Common myeloid progenitor, CD34-positive (primary cell): ENCODE data around the gene PDE4D.

ENCODE experiments used
- CTCF ChIA-PET: fragments of 350-600 bp; sonication (Branson Sonifier 250); formaldehyde crosslinking; loops from one replicate; lab custom pipeline; 2021; ENCODE audit warnings: antibody characterized with exemption; lab: Charles Lee
- POLR2A ChIA-PET: fragments of 350-600 bp; sonication (Branson Sonifier 250); formaldehyde crosslinking; loops from one replicate; lab custom pipeline; 2021; ENCODE audit warnings: antibody characterized with exemption; lab: Charles Lee
- DNase-seq, 3 donors: peaks; one replicate each; pipeline versions ENCODE4 v3.0.0 to v3.0.0-alpha.2; 2013
- H3K27ac ChIP-seq, 2 experiments: 1 replicate in 1 of 2; 2 replicates in 1 of 2; pipeline ENCODE4 v1.7.0; 2013; ENCODE audit warnings: inconsistent platforms in 2 of 2, low read length in 2 of 2, mild to moderate bottlenecking in 2 of 2, low read depth in 1 of 2, moderate library complexity in 1 of 2; ENCODE audit not compliant: severe bottlenecking in 2 of 2, insufficient read depth in 1 of 2, poor library complexity in 1 of 2
- H3K27me3 ChIP-seq, 5 experiments: replicated peaks in 2 of 5; 1 replicate in 3 of 5; 2 replicates in 2 of 5; pipeline versions ENCODE4 v1.6.1 to v1.7.0; 2013; ENCODE audit warnings: low read length in 4 of 5, mild to moderate bottlenecking in 2 of 5, moderate library complexity in 2 of 5, inconsistent platforms in 1 of 5; ENCODE audit not compliant: insufficient read depth in 5 of 5, control insufficient read depth in 4 of 5
- H3K36me3 ChIP-seq, 4 experiments: 1 replicate in 2 of 4; 2 replicates in 2 of 4; pipeline versions ENCODE4 v1.6.1 to v1.7.0; 2013; ENCODE audit warnings: low read length in 3 of 4, control low read depth in 1 of 4, mild to moderate bottlenecking in 1 of 4; ENCODE audit not compliant: control insufficient read depth in 4 of 4, insufficient read depth in 4 of 4
- H3K4me1 ChIP-seq, 4 experiments: 1 replicate in 3 of 4; 2 replicates in 1 of 4; pipeline versions ENCODE4 v1.6.1 to v1.7.1; 2013; ENCODE audit warnings: low read length in 3 of 4, mild to moderate bottlenecking in 3 of 4, control low read depth in 1 of 4, inconsistent platforms in 1 of 4, moderate library complexity in 1 of 4; ENCODE audit not compliant: control insufficient read depth in 4 of 4, insufficient read depth in 4 of 4; ENCODE audit errors: control extremely low read depth in 1 of 4
- H3K4me3 ChIP-seq, 7 experiments: 1 replicate in 4 of 7; 2 replicates in 3 of 7; pipeline versions ENCODE4 v1.5.1 to v1.7.0; 2013; ENCODE audit warnings: mild to moderate bottlenecking in 7 of 7, low read length in 6 of 7, moderate library complexity in 6 of 7, inconsistent platforms in 2 of 7, low read depth in 2 of 7, control low read depth in 1 of 7; ENCODE audit not compliant: insufficient read depth in 4 of 7, control insufficient read depth in 1 of 7; ENCODE audit errors: extremely low read depth in 1 of 7
- H3K9me3 ChIP-seq, 5 experiments: 1 replicate in 4 of 5; 2 replicates in 1 of 5; pipeline versions ENCODE4 v1.6.1 to v1.7.1; 2013; ENCODE audit warnings: low read length in 4 of 5, mild to moderate bottlenecking in 2 of 5, inconsistent platforms in 1 of 5, low read depth in 1 of 5, moderate library complexity in 1 of 5; ENCODE audit not compliant: control insufficient read depth in 4 of 5, insufficient read depth in 2 of 5; ENCODE audit errors: control extremely low read depth in 1 of 5
- WGBS: methylation state at CpG from one replicate; pipeline ENCODE4 v1.1.5; 2013; ENCODE audit not compliant: insufficient coverage; 5-methylcytosine and 5-hydroxymethylcytosine counted together

PDE4D gene

GRCh38 chr5:59693492-59694309 is 199.8 kb downstream of the PDE4D start:
- ChIA-PET CTCF (no interaction called here), POLR2A (no interaction called here)
- Histone ChIP-seq H3K27me3 (no peaks in the 10 kb centered on the region), H3K27ac (no peak overlapping the region), H3K4me3 (no peak overlapping the region), H3K4me1 (no peaks in the 10 kb centered on the region), H3K36me3 (no peaks in the 10 kb centered on the region), H3K9me3 (no peaks in the 10 kb centered on the region)
- no peak for DNase-seq
- WGBS: 100% methylated on average over 3 of the region's 6 CpGs

DNA sequence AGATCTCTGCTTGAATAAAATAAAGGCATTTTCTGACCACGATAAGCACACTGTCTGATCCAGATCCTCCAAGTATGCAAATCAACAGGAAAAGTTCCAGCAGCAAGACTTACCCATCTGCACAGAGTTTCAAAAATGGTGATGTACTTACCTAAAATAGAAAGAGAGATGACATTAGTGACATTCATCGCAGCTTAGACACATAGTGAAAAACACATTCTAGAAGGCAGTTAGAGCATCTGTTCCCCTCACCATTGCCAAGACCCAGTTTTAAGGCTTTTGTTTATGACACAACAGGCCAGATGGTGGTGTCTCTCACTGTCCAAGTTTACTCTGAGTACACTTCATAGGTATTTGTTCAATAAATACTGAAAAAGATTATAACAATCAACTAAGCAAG is 207.7 kb downstream of the PDE4D start:
- POLR2A ChIA-PET: interaction anchor here (0.6 kb wide), 1 partner anchor 157 kb away, joined by 3 read pairs; no protein-coding TSS in a partner anchor
- Histone ChIP-seq H3K27ac (no peak overlapping the region), H3K9me3 (no peaks in the 10 kb centered on the region), H3K4me1 (no peaks in the 10 kb centered on the region), H3K4me3 (no peak overlapping the region), H3K36me3 (no peaks in the 10 kb centered on the region), H3K27me3 (no peaks in the 10 kb centered on the region)
- WGBS: no CpG with 5 or more reads among the region's 2 CpGs
- CTCF ChIA-PET: interaction anchor here (1.2 to 1.3 kb wide), 2 partner anchors 12 to 14 kb away, joined by 3 to 4 read pairs; no protein-coding TSS in a partner anchor
- DNase-seq: no peak

- no peak overlapping the region for H3K27ac ChIP-seq
- no CpG with 5 or more reads among the region's 1 CpG for WGBS
- no peak for DNase-seq
- POLR2A ChIA-PET: interaction anchor here (0.6 kb wide), 1 partner anchor 157 kb away, joined by 3 read pairs; no protein-coding TSS in a partner anchor
- H3K9me3 ChIP-seq: no peaks in the 10 kb centered on the region
- CTCF ChIA-PET: interaction anchor here (1.2 to 1.3 kb wide), 2 partner anchors 12 to 14 kb away, joined by 3 to 4 read pairs; no protein-coding TSS in a partner anchor
- H3K4me1 ChIP-seq: no peaks in the 10 kb centered on the region
- no peaks in the 10 kb centered on the region for H3K36me3 ChIP-seq
- no peak overlapping the region for H3K4me3 ChIP-seq
- no peaks in the 10 kb centered on the region for H3K27me3 ChIP-seq
Observed at GRCh38 chr5:59685191-59685530, 208.4 kb downstream of the PDE4D start.

GRCh38 chr5:59684388-59685190 is 208.9 kb downstream of the PDE4D start:
- H3K27ac ChIP-seq: no peak overlapping the region
- WGBS: 100% methylated on average over 1 of the region's 4 CpGs
- no peaks in the 10 kb centered on the region for H3K36me3 ChIP-seq
- DNase-seq: no peak
- H3K27me3 ChIP-seq: no peaks in the 10 kb centered on the region
- no peaks in the 10 kb centered on the region for H3K4me1 ChIP-seq
- POLR2A ChIA-PET: no interaction called here
- H3K4me3 ChIP-seq: no peak overlapping the region
- no peaks in the 10 kb centered on the region for H3K9me3 ChIP-seq
- CTCF ChIA-PET: interaction anchor here (1.2 to 1.4 kb wide), 2 partner anchors 11 to 15 kb away, joined by 3 to 5 read pairs; no protein-coding TSS in a partner anchor

- 97% methylated on average over 3 of the region's 4 CpGs for WGBS
Observed at GRCh38 chr5:59683311-59683710, 210.2 kb downstream of the PDE4D start.

DNA sequence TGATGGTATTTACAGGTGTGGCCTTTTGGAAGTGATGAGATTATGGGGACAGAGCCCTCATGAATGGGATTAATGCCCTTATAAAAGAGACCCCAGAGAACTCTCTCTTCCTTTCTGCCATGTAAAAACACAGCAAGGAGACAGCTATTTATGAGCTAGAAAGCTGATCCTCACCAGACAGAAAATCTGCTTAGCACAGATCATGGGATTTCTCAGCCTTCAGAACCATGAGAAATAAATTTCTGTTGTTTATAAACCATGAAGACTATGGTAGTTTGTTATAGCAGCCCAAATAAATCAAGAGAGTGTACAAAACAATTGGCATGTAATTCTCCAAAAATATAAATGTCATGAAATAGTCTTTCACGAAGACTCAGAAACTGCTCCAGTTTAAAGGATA is 211.0 kb downstream of the PDE4D start:
- no peaks in the 10 kb centered on the region for H3K4me1 ChIP-seq
- H3K36me3 ChIP-seq: no peaks in the 10 kb centered on the region
- WGBS: no CpG with 5 or more reads among the region's 1 CpG
- no peaks in the 10 kb centered on the region for H3K27me3 ChIP-seq
- ChIA-PET CTCF (interaction anchor here (1.1 to 1.6 kb wide), 3 partner anchors 17 to 177 kb away, joined by 3 to 4 read pairs (median 3); no protein-coding TSS in a partner anchor), POLR2A (no interaction called here)
- no peak for DNase-seq
- H3K4me3 ChIP-seq: no peak overlapping the region
- H3K27ac ChIP-seq: no peak overlapping the region
- no peaks in the 10 kb centered on the region for H3K9me3 ChIP-seq

More at GRCh38 chr5:59683311-59683710, 210.2 kb downstream of the PDE4D start:
- no peak for DNase-seq
- Histone ChIP-seq H3K27me3 (no peaks in the 10 kb centered on the region), H3K36me3 (no peaks in the 10 kb centered on the region), H3K27ac (no peak overlapping the region), H3K4me3 (no peak overlapping the region), H3K9me3 (no peaks in the 10 kb centered on the region), H3K4me1 (no peaks in the 10 kb centered on the region)
- CTCF ChIA-PET: interaction anchor here (1.4 to 1.6 kb wide), 3 partner anchors 10 to 178 kb away, joined by 3 to 5 read pairs (median 4); no protein-coding TSS in a partner anchor
- POLR2A ChIA-PET: no interaction called here
